ENCODE data around the gene RCBTB1.
"Not testable (repeated sequence)": the region's sequence is repeated elsewhere in the genome, so short reads cannot be mapped to it uniquely, and the experiment has no call there.

The RCBTB1 gene

DNA sequence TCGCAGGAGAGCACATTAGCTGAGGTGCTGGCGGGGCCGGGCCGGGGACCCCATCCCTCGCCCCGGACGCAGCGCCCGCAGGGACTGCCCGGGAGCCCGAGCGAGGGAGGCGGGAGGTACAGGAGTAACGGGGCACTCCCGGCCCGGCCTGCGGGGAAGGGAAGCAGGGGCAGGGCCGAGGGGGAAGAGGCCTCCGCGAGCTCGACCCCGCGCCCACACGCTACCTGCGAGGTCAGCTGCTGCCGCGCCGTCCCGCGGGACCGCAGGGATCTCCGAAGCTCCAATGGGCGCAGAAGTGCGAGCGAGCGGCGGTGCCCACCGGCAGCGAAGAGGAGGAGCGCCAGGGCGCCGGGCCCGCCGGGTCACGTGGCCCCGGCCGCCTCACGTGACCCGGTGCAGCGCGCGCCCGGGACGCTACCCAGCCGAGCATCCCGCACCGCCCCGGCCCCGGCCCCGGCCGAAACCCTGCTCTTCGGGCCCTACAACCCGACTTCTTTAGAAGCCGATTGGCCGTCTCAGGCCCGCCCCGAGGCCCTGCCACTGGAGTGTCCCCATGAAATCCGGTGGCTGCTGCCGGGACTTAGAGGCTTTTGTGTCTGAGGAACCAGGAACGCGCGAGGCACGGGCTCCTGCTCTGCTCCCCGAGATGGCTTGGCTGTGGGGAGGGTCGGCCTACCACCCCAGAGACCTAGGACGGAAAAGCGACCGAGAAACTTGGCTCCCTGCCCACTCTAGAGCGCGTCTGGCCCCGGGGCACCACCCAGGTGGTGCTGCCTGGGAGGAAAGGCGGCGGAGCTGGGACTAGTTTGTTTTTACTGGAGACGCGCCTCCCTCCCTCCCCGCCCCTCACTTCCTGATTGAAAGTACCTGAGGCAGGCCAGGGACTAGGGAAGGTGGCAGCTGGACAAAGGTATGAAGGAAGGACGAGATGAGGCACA is at the start of gene RCBTB1:
Gene RCBTB1, minus strand, starts transcription at position 339 of the 938 bp plus-strand sequence. CDS start 18,279 bp downstream, outside the sequence.
- DNase-seq (ENCODE audit: low read depth, low spot score): peak; percentile 15

DNA sequence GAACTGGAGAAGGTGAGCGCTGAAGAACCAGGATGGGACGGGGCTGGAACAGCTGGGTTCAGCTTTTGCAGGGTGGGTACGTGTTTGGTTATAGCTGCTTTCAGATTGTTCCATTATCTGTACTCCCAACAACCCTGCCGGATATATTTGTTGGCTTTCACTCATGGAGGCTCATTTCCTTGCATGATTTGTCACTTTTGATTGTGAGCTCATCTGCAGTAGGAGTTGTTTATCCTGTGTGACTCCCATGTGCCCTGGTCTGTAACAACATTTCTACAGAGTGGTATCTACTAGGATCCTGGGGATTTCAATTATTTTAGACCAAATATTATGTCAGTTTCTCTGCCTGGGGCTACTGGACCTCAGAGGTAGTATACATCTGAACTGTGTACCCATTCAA is 48.4 kb upstream of the RCBTB1 start:
- no peak for DNase-seq (ENCODE audit: low read depth, low spot score)

DNA sequence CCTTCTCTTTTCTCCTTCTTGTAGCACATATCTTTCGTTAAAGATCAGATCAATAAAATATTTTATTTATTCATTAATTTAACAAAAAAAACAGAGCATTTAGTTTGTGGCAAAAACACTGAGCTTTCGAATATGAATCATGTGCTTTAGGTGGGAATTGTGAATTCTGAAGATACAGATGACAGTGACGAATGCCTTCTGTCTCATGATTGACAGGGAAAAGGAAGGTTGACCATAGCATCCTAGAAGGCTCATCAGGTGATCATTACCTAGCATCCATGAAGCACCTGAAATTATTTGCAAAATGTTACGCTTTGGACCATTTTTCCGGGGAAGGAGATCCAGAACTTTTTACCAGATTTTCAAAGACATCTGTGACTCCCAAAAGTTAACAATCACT is 46.8 kb upstream of the RCBTB1 start:
- DNase-seq (ENCODE audit: low read depth, low spot score): no peak

DNA sequence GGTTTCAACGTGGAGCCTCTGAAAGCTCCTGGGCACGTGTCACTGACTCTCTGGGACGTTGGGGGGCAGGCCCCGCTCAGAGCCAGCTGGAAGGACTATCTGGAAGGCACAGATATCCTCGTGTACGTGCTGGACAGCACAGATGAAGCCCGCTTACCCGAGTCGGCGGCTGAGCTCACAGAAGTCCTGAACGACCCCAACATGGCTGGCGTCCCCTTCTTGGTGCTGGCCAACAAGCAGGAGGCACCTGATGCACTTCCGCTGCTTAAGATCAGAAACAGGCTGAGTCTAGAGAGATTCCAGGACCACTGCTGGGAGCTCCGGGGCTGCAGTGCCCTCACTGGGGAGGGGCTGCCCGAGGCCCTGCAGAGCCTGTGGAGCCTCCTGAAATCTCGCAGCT is 45.2 kb upstream of the RCBTB1 start:
- no peak for DNase-seq (ENCODE audit: low read depth, low spot score)

DNA sequence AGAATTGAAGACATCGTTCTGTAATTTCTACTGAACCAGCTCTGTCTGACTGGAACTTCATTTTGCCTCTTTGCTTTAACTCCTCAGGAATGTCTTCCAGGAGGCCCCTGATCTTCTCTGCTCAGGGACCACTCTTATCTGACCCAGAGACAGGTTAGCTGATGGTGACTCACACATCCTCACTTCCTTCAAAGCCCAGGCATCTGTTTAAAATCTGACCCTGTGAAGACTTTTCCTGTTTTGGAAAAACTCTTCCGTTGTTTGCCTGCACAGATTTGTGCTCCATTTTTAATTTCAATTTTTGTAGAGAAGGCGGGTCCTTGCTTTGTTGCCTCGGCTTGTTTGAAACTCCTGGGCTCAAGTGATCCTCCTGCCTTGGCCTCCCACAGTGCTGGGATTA is 44.6 kb upstream of the RCBTB1 start:
- DNase-seq (ENCODE audit: low read depth, low spot score): no peak

DNA sequence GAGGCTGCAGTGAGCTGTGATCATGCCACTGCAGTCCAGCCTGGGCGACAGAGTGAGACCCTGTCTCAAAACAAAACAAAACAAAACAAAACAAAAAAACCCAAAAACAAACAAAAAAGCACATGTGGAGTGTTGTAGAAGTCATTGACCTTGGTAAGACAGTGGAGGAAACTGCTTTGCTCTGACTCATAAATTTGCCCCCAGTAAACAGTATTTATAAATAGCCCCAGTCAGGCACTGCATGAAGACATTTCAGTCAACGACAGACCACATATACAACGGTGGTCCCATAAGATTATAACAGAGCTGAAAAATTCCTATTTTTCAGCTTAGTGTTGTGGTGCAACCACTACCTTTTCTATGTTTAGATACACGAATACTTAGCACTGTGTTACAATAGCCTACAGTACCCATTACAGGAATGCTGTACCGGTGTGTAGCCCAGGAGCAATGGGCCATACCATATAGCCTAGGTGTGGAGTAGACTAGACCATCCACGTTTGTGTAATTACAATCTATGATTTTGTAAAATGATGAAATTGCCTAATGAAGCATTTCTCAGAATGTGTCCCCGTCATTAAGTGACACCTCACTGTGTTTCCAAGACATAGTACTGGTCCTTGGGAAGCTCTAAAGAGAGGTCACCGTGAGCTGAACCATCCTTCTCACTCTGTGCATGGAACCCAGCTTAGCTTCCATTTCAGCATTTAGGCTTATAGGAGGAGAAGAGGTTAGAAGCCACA is 44.0 kb upstream of the RCBTB1 start:
- DNase-seq (ENCODE audit: low read depth, low spot score): no peak

DNA sequence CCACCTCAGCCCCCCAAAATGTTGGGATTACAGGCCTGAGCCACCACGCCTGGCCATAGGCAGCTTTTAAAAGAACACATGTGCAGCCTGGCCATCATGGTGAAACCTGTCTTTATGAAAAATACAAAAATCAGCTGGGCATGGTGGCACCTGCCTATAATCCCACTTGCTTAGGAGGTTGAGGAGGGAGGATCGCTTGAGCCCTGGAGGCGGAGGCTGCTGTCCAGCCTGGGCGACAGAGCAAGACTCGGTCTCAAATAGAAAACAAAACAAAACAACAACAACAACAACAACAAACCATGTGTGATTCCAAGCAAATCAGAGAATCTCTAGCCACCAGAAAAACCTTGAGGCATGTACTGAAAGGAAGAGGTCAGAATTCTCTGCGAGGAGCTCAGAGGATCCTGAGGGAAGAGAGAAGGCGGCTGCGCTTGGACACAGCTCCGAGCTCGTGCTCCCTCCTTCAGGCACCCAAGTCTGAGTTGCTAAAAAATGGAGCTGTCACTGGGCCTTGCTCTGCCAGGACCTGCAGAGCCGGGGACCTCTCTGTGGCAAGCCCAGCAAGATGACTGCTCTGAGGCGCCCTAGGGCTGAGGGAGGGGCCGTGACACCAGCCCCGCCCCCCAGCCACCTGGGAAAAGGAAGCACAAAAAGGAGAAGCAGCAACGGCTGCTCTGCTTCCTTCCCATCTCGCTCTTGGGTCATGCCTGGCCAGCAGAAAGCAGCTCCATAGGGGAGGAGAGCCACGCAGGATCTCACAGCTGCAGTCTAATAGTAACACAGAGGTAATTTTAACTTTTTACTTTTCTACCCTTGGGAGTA is 42.7 kb upstream of the RCBTB1 start, which contains the start of gene ARL11:
Gene ARL11, plus strand, starts transcription at position 677 of the 822 bp plus-strand sequence. CDS start 1,941 bp downstream, outside the sequence.
- DNase-seq (ENCODE audit: low read depth, low spot score): peak; percentile 65

DNA sequence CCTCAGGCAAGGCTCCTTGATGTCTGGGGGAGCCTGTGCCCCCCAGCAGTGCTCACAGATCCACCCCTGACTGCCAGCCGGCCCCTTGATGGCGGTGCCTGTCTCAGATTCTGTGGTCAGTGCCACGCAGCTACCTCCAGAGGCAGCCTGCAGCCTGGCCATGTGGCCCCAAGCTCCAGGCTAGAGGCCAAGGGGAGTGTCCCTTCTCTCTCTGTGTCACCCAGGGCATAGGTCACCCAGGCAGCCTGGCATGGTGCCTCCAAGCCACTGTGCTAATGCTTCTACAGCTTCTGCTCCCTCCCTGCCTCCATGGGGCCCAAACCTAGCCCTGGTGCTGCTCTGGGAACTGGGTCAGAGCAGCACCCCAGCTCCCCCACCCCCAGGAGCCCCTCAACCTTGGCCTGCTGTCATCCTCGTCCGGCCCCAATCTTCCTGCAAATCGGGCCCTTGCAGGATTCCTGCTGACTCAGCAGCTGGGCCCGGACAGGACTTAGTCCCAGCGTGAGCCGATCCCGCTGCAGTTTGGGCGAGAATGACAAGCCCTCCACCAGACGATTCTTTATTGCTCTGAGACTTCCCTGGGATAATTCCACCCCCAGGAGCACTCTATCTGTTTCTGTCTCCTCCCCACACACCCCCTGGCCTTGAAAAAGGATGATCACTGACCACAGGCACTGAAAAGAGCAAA is 40.2 kb upstream of the RCBTB1 start:
- DNase-seq (ENCODE audit: low read depth, low spot score): no peak

DNA sequence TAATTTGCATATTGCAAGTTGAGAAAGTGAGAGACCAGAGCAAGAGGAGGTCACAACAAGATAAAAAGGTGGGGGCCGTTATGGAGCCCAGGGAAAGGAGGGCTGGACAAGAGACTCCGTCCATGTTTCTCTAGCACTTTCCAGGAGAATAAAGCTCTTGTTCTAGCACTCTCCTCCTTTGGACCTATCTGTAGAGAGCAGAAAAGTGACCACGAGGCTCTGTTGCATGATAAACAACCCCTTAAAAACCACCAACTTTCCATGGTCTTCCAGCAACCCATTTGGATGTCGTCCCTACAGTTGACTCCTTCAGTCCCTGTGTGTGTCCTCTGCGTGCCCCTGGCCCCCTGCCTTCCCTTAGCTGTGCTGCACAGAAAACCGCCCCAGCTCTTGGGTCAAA is 38.9 kb upstream of the RCBTB1 start:
- DNase-seq (ENCODE audit: low read depth, low spot score): no peak

DNA sequence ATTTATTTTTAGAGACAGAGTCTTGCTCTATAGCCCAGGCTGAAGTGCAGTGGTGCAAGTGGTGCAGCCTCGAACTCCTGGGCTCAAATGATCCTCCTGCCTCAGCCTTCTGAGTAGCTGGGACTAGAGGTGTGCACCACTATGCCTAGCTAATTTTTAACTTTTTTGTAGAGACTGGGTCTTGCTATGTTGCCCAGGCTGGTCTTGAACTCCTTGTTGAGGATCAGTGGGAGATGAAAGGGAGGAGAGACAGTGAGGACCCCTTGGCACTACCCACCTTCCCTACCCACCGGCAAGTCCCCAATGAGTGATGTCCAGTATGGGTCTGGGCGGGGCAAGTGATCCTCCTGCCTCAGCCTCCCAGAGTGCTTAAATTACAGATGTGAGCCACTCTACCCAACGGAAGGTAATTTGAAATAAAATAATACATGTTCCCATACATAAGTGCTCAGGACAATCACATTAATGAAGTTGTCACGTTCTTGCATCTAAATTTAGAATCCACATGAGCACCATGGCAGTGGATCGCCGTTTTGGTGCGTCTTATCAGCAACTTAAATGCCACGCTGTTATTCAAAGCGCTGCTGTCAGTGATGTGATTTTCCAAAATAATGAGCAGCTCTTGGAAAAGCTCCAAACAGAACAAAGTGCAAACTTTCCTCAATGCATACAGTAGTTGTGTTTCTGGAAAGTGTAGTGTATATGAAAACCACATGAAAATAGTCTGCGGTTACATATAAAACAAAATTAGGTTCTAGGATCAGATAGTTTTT is 37.0 kb upstream of the RCBTB1 start:
- no peak for DNase-seq (ENCODE audit: low read depth, low spot score)

DNA sequence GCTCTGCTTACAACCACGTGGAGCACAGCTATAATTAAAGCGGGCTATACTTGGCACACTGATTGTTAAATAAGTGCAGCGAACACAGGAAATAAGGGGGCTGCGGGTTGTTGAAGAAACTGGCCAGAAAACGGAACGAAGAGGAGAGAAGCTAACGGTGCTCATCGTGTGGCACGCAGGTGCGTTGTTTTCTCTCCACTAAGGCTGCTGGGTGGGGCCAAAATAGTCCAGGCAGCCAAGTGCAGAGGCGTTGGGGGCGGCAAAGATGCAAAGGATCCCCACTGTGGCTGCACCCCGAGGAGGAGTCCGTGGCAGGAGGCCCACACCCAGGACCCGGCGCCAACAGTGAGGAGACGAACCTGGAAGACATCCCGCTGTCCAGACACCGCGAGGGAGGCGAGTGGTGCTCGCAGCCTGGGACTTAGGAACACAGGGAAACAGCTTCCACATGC is 34.8 kb upstream of the RCBTB1 start:
- no peak for DNase-seq (ENCODE audit: low read depth, low spot score)

DNA sequence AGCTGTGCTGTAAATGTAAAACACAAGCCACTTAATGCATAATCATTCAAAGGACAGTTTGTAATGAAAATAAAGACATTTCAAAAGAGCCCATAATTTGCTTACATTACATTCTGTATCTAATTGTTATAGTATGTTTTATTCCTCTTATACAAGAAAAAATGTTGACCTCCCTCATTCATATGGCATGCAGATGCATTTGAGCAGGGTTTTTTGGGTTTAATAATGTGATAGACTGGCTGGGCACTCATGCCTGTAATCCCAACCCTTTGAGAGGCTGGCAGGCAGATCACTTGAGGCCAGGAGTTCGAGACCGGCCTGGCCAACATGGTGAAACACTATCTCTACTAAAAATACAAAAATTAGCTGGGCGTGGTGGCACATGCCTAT is 31.3 kb upstream of the RCBTB1 start:
- no peak for DNase-seq (ENCODE audit: low read depth, low spot score)

DNA sequence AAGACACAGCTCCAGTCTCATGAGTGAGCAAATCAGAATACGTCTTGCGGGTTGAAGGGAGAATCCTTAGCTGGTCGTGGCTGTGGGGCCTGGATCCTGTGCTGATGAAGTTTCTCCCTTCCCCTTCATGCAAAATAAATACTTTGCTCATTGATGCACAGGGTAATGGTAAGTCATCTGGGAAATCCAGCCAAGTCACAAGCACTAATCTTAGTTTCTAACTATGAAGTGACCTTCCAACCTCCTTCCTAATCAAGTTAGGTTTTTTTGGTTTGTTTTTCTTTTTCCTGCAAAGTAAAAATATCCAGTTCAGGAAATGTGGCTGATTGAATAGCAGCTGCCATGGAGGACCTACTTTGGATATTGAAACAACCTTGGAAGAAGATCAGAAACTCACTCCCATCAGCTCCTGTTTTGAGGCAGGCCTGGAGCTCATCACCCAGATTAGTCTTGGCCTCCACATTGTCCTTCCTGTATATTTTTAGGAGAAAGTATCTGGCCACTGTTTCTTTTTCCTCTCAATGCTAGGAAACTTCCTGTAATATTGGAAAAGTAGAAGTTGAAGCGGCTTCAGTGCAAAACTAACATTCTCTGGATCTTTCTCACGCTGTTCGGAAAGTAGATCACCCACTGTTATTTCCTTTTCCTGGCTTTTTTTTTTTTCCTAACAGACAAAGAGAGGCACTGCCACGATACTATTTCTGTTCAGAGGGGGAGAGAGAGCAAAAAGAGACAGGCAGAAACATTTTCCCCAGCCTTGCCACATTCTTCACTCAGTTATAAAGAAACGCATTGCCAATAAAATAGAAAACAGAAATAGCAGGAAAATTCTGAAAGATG is 30.7 kb upstream of the RCBTB1 start:
- no peak for DNase-seq (ENCODE audit: low read depth, low spot score)

DNA sequence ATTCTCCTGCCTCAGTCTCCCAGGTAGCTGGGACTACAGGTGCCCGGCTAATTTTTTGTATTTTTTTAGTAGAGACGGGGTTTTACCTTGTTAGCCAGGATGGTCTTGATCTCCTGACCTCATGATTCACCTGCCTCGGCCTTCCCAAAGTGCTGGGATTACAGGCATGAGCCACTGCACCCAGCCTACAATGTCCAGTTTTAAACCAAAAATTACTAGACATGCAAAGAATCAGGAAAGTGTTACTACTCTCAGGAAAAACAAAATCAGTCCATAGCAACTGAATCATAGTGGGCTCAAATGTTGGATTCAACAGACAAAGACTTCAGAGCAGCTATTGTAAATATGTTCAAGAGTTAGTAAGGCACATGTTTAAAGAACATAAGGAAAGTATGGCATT is 26.7 kb upstream of the RCBTB1 start:
- DNase-seq (ENCODE audit: low read depth, low spot score): not testable (repeated sequence)

DNA sequence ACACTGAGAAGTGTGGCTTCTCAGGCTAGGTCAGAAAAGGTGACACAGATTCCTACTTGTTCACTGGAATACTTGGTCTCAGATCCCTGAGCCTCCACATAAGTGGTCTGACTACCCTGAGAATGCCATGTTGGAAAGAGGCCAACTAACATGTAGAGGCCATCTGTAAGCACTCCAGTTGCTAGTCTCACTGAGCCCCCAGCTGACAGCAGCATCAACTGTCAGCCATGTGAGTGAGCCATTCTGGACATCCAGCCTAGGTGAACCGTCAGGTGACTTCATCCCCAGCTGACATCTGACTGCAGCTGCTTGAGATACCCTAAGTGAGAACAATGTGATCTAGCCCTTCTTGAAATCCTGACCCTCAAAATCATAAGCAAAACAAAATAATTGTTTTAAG is 24.8 kb upstream of the RCBTB1 start:
- DNase-seq (ENCODE audit: low read depth, low spot score): no peak

DNA sequence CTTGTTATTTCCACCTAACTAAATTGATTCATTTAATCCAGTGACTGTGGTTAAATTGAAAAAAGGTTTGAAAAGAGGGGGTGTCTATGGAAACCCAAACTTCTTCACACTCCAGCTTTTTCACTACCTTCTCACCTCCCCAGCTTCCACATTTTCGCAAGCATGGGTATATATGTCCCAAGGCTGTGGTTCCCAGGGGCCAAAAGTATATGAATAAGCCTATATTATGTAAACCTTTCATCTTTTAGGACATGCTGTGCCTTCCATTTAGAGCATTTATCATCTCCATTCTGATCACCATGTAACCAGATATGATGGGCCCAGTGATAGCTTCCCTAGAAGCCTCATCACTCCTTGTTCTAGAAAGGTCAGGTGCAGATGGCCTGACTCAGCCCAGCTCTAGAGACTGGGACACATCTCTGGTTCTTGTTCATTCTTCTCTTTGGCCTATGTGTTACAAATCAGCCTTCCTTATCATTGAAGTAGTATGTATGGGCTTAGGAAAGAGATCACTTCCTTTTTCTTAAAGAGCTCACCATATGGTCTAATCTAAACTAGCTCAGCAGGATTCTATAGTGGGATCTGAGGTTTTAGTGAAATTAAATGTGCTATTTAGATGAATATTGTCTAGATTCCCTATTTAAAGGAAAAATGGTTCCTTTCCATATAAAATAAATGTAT is 23.4 kb upstream of the RCBTB1 start:
- DNase-seq (ENCODE audit: low read depth, low spot score): no peak

DNA sequence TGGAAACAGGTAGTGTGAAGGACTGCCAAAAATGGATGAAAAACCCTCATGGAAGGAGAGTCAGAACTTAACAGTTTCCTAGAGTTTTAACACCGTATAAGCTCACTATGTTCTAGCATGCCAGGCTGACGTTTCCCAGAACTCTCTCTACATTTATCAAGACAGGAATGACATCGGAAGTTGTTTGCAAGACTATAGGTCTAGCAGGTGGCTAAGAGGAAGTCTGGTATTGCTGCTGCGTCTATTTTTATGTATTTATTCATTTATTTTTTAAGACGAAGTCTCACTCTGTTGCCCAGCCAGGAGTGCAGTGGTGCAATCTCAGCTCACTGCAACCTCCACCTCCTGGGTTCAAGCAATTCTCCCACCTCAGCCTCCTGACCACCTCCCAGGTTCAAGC is 22.4 kb upstream of the RCBTB1 start:
- DNase-seq (ENCODE audit: low read depth, low spot score): no peak

DNA sequence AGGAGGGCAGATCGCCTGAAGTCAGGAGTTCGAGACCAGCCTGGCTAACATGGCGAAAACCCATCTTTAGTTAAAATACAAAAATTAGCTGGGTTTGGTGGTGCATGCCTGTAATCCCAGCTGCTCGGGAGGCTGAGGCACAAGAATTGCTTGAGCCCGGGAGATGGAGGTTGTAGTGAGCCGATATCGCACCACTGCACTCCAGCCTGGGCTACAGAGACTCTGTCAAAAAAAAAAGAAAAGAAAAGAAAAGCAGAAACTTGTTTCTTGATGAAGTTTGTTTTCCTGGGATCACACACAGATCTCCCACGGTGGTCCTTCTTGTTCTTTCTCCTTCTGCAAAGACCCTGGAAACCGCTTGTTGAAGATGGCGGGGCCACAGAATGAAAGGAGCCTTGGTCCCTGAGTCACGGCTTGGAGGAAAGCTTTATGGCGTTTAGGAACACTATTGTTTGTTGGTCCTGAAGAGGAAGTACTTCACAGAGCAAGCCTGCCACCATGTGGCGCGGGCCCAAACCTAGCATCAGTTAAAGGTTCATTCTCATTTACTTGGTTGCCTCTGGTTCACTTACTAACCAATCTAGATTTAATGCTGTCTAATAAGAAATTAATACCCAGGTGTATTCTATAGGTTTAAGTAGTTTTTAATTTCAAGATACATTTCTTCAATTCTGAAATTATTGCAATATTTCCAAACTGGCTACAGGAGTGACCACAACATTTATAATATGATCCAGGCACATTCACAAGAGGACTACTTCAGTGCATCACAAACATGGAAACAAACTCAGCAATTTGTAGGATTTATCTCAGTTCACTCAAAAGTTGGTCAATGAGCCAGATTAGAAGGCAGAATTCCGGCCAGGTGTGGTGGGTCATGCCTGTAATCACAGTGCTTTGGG is 21.6 kb upstream of the RCBTB1 start:
- DNase-seq (ENCODE audit: low read depth, low spot score): peak; percentile 67

Measured in iPS DF 19.7 (cell line).